Kidney tubule cell (primary cell): ENCODE data around the gene MCU.
A peak's percentile ranks its signal among the peaks of the same experiment; 100 is the strongest.
"Not testable (repeated sequence)": the region's sequence is repeated elsewhere in the genome, so short reads cannot be mapped to it uniquely, and the experiment has no call there.

Experiments used
- DNase-seq: peaks from one replicate; pipeline ENCODE4 v3.0.0-alpha.2; 2018; ENCODE audit warnings: low spot score

Gene MCU

DNA sequence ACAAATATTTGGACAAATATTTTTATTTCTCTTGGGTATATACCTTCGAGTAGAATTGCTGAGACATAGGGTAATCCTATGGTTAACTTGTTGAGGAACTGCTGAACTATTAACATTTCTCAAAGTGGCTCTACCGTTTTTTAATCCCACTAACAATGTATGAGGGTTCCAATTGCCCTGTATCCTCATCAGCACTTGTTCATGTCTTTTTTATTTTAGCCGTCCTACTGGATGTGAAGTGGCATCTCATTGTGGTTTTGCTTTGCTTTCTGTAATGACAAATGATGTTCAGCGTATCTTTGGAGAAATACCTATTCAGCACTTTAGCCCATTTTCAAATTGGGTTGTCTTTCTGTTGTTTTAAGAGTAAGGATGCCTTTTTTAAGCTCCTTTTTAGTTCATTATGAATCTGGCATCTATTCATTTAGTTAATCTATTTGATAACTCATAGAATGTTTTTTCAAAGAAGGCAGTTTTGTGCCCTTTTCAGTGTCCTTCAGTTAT, 40.0 kb downstream of the MCU start:
- DNase-seq = no peak

GRCh38 chr10:72732521-72732920, 40.6 kb downstream of the MCU start:
- DNase-seq = no peak

DNA sequence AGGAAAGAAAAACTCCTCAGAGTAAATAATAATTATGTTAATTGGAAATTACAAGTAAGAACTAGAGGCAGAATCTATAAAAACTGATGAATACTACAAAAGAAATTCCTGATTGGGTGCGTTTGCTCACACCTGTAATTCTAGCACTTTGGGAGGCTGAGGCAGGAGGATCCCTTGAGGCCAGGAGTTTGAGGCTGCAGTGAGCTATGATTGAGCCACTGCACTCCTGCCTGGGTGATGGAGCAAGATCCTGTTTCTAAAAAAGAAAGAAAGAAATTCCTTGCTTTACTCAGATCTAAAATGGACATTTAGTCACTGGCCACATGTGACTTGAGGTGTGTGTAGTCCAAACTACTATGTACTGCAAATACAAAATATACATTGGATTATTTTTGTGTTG, 42.0 kb downstream of the MCU start:
- DNase-seq = no peak

- no peak for DNase-seq
Measured at GRCh38 chr10:72735288-72735936, 43.5 kb downstream of the MCU start.

DNA sequence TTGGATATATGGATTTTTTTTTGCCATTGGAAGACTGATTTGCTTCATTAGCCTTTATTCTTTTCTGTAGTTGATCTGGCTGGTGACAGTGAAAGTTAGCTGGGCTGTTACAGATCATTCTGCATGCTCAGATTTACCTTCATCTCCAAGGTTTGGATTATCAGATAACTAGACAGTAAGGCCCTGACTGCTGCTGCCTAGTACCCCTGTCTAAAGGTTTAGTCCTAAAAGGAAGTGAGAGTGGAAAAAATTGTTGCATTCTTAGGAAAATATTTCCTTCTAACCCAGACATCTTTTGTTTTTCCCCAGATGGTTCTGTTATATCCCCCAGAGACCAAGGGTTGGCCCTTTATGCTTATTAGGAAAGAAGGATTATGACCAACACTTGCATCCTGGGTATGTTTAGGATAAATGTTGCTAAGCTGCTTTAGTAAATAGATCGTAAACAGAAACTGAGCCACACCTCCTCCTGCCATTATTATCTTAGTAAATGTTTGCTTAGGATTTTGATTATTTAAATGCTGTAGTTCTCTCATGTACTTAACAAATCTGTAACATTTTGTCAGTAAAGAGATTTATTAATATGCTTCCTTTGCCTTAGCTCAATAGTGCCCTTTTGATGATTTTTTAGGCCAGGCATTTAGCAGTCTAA, 44.4 kb downstream of the MCU start:
- DNase-seq = no peak

DNA sequence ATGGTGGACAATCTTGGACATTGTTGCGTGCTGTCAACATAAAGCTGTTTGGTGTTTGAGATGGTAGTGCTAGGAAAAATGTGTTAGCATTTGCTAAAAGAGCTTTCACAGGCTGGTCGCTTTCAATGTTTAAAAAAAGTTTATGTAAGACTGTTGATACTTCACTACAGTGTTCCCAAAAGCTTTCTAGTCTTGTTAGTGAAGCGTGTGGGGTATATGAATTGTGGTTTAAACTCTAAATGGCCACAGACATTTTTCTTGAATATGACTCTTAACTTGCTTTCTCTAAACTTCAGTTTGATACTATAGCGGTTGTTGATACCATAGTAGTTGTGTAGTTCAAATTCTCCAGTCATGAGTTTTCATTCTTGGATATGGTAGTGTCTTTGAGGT, 44.9 kb downstream of the MCU start:
- no peak for DNase-seq

DNA sequence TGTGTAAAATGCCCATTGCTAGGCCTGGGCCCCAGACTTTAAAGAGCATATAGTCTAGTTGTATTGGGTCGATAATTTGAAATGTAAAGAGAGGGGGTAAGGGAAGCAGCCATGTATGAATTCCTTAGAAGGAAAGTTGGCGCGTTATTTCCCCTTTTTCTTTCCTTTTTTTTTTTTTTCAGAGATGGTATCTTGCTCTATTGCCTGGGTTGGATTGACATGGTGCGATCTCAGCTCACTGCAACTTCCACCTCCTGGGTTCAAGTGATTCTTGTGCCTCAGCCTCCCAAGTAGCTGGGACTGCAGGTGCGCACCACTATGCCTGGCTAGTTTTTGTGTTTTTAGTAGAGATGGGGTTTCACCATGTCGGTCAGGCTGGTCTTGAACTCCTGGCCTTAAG, 45.4 kb downstream of the MCU start:
- DNase-seq = not testable (repeated sequence)

GRCh38 chr10:72738486-72738885, 46.5 kb downstream of the MCU start:
- DNase-seq = no peak

GRCh38 chr10:72740528-72740927, 48.6 kb downstream of the MCU start:
- DNase-seq = peak; percentile 74

GRCh38 chr10:72742092-72742491, 50.1 kb downstream of the MCU start:
- DNase-seq = no peak

- no peak for DNase-seq
Measured at GRCh38 chr10:72742797-72743196, 50.9 kb downstream of the MCU start.

DNA sequence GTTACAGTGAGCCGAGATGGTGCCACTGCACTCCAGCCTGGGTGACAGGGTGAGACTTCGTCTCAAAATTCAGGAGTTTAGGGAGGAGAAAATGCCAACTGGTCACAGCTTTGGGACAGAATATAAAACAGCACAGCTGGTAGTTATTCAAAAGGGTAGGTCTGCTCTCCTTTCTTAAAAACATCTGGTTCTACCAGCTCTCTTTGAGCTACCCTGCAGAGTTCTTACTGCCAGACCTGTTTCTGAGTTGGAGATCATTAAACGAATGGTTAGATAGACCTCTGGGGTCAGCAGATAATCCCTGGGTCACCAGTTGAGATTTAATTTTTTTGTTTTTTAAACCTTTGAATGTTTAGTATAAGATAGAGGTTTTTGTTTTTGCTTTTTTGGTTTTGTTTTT, 52.6 kb downstream of the MCU start:
- no peak for DNase-seq

- DNase-seq = peak; percentile 9
Measured at GRCh38 chr10:72746426-72747363, 54.8 kb downstream of the MCU start.

- no peak for DNase-seq
Measured at GRCh38 chr10:72747521-72747920, 55.6 kb downstream of the MCU start.

GRCh38 chr10:72753760-72754231, 61.9 kb downstream of the MCU start:
- DNase-seq = no peak

- DNase-seq = no peak
Measured at GRCh38 chr10:72754275-72755032, 62.5 kb downstream of the MCU start.

DNA sequence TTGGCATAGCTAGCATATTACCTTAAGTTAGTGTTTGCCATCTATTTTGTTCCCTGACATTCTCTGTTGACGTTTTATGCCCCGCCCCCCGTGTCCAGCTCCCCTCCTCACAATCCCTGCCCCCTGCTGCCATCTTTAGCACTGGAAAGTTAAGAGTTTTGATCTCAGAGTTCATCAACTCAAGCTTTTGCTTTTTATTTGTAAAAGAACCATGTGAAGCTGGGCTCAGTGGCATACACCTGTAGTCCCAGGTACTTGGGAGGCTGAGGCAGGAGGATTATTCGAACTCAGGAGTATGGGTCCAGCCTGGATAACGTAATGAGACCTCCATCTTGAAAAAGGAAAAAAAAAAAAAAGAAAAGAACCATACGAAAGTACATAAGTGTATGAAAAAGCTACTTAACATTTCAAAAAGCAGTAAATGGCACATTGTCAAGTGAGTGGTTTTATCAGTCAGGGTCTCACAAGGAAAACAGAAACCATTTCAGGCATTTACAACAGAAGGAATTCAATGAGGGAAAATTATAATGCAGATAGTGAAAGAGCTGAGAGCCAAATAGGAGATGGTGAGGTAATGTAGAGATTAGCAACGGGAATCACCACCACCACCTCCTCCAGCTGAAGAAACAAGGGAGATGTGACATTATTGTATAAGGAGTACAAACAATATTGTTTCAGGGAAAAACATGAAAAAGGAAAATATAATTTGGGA, 64.9 kb downstream of the MCU start:
- DNase-seq = no peak

GRCh38 chr10:72757732-72758131, 65.8 kb downstream of the MCU start:
- DNase-seq = no peak

DNA sequence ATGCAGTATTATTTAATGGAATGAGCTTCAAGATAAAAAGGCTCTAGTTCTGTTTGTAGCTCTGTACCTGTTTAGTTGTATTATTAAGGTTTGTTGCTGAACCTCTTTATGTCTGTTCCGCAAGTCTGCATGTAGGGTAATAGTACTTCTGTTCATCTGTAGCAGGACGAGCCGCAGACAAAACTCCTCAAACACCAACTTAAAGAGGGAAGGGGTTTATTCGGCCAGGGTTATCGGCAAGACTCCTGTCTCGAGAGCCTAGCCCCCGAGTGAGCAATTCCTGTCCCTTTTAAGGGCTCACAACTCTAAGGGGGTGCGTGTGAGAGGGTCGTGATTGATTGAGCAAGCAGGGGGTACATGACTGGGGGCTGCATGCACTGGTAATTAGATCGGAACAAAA, 67.0 kb downstream of the MCU start:
- not testable (repeated sequence) for DNase-seq

DNA sequence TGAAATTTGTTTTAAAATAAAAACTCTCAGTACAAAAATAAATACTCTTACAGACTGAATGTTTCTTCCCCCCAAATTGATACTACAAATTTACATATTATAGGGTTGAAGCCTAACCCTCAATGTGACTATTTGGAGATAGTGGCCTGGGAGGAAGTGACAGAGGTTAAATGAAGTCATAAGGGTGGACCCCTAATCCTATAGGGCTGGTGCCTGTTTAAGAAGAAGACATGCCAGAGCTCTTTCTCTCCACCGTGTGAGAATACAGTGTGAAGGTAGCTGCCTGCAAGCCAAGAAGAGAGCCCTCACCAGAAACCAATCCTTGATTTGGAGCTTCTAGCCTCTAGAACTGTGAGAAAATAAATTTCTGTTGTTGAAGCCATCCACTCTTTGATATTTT, 67.6 kb downstream of the MCU start:
- no peak for DNase-seq

- DNase-seq = no peak
Measured at GRCh38 chr10:72761498-72761897, 69.6 kb downstream of the MCU start.
